Measurements from ENCODE around the gene AGMO.
"Not testable (repeated sequence)": the region's sequence is repeated elsewhere in the genome, so short reads cannot be mapped to it uniquely, and the experiment has no call there.

Gene AGMO

GRCh38 chr7:15556339-15557105 lies 5.3 kb downstream of the AGMO start:
- no peak overlapping the region for H3K4me3 ChIP-seq (ENCODE audit: low read depth, low read length)
- no peak for TF ChIP-seq CTCF (IDR thresholded peaks at IDR 0.05; ENCODE audit: low read depth, low read length, missing control alignments)
- no peak for DNase-seq (ENCODE audit: low read depth)

DNA sequence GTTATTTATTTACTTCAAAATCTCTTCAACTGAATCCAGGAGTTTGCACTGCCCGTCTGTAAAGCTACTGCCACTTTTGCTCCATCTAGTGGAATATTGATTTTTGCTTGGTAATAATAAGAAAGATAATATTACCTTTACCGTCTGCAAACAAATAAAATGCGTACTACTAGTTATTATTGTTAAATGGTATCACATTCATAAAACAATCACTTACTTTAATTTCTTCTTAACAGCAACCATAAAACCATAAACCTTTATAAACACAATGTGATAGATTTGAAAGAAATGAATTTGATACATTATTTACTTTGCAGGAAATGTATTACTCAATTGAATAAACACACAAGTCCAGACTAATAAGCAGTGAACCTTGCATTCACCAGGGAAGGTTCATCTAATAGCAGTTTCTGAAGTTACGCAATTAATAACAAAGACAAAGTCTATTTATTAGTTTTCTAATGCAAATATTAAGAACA lies 6.4 kb downstream of the AGMO start:
- no peak overlapping the region for H3K4me3 ChIP-seq (ENCODE audit: low read depth, low read length)
- TF ChIP-seq CTCF (IDR thresholded peaks at IDR 0.05; ENCODE audit: low read depth, low read length, missing control alignments), result no peak
- no peak for DNase-seq (ENCODE audit: low read depth)

- TF ChIP-seq CTCF (IDR thresholded peaks at IDR 0.05; ENCODE audit: low read depth, low read length, missing control alignments), result no peak
- no peak for DNase-seq (ENCODE audit: low read depth)
- no peak overlapping the region for H3K4me3 ChIP-seq (ENCODE audit: low read depth, low read length)
These were observed 7.1 kb downstream of the AGMO start for GRCh38 chr7:15554744-15555143.

DNA sequence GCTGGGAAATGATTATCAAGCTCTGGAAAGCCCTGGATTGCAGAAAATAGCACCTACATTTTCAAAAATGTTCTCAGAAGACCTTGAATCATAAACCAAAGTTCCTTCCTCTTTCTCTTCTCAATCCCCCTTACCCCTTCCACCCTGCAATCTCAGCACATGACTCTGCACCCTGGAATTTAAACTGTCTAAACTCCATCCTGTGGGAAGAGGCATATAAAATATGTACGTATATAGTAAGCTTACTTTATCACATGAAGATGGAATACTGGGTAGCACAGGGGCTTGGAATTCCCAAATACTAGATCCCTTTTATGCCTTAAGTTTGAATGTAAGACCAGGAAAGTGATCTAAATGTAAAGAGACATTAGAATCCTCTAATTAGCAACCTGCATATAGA lies 7.7 kb downstream of the AGMO start:
- H3K4me3 ChIP-seq (ENCODE audit: low read depth, low read length), result no peak overlapping the region
- no peak for DNase-seq (ENCODE audit: low read depth)
- TF ChIP-seq CTCF (IDR thresholded peaks at IDR 0.05; ENCODE audit: low read depth, low read length, missing control alignments), result no peak

DNA sequence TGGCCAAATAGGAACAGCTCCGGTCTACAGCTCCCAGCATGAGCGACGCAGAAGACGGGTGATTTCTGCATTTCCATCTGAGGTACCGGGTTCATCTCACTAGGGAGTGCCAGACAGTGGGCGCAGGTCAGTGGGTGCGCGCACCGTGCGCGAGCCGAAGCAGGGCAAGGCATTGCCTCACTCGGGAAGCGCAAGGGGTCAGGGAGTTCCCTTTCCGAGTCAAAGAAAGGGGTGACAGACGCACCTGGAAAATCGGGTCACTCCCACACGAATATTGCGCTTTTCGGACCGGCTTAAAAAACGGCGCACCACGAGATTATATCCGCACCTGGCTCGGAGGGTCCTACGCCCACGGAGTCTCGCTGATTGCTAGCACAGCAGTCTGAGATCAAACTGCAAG lies 14.5 kb downstream of the AGMO start:
- DNase-seq (ENCODE audit: low read depth); H3K4me3 ChIP-seq (ENCODE audit: low read depth, low read length): not testable (repeated sequence)

GRCh38 chr7:15546272-15546792 lies 15.5 kb downstream of the AGMO start:
- TF ChIP-seq CTCF (IDR thresholded peaks at IDR 0.05; ENCODE audit: low read depth, low read length, missing control alignments), result no peak
- no peak for DNase-seq (ENCODE audit: low read depth)
- no peak overlapping the region for H3K4me3 ChIP-seq (ENCODE audit: low read depth, low read length)

GRCh38 chr7:15544050-15544449 lies 17.8 kb downstream of the AGMO start:
- H3K4me3 ChIP-seq (ENCODE audit: low read depth, low read length), result no peak overlapping the region

More at GRCh38 chr7:15544050-15544449, 17.8 kb downstream of the AGMO start:
- TF ChIP-seq CTCF (IDR thresholded peaks at IDR 0.05; ENCODE audit: low read depth, low read length, missing control alignments), result no peak
- no peak for DNase-seq (ENCODE audit: low read depth)

Measured in GM12864 (cell line).